Measurements from ENCODE around the gene IRF2.

Gene IRF2

GRCh38 chr4:184450045-184450444 lies 24.3 kb downstream of the IRF2 start:
- no peak for DNase-seq

- no peak for DNase-seq
Observed at GRCh38 chr4:184448821-184449220, 25.5 kb downstream of the IRF2 start.

- no peak for DNase-seq
Observed at GRCh38 chr4:184448141-184448540, 26.2 kb downstream of the IRF2 start.

DNA sequence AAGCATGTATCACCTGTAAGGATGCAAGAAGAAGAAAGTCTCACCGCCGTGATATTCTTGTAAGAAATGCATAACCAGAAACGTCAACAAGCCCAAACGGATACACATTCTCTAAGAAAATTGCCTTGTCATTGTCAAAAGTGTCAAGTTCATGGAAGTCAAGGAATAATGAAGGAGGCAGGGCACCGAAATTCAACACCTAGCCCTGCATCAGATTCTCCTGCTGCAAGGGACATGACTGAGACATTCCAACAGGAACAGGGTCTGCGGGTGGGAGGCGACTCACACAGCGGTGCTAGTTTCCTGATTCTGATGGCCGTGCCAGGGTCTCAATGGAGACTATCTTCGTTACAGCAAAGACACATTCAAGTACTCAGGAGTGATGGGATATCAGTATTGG lies 26.7 kb downstream of the IRF2 start:
- DNase-seq = no peak

DNA sequence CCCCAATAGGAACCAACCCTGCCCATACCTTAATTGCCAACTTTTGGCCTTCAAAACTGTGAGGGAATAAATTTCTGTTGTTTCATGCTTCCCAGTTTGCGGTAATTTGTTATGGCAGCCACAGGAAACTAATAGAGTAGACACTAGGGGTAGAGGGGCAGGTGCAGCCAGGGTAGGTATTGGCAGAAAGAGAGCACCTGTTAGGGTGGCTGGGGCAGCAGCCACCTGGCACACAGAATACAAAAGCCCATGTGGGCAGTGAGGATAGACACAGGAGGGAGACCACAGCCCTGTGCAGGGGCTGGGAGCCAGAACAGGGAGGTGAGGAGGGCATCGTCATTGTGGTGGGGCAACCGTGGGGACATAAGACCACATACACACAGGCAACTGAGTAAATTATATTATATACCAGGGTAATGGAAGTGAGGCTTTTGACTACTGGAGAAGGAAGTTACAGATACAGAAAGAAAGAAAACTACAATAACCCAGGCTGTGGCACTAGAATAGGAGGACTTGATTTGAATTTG lies 28.2 kb downstream of the IRF2 start:
- DNase-seq = no peak

DNA sequence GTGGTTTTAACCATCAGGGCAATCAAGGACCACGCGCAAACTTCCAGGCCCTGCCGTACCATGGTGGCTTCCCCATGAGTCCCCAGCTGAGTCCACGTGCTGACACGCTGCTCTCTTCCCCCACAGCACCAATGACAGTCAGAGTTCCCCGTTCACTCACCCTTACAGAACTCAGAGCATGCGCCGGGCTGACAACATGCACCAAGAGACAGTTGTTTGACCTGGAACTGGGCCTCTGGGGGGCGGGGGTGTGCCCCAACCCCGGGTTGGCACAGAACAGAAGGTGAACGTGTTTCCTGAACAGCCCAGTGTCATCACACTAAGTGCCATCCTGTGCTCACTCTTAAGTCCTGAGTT lies 29.4 kb downstream of the IRF2 start:
- peak; percentile 17 for DNase-seq

DNA sequence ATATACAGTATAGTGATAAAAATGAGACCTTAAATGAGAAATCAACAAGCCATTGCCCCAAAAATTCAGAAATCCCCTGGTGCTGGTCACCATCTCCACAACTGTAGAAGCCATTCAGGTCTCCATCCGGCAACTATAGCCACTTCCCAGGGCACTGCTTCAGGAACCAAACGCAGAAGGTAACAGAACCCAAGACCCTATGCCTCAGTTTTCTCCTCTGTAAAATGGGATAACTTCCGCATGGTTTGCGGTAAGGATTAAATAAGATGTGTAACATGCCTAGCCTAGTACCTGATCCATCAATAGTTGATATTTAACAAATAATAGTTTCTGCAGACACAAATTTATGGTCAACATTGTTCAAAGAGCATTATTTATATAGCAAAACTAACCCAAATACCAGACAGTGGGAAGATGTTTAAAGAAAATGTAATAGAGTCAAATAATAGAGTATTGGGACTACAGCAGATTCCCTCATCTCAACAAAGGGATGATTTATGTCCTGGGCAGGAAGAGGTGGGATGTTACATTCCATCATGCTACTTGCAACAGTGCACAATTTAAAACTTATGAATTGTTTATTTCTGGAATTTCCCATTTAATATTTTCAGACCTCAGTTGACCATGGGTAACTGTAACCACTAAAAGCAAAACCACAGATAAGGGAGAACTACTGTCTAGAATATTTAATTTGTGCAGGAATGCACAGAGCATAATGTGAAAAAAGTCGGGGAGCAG lies 30.0 kb downstream of the IRF2 start:
- no peak for DNase-seq

- DNase-seq = no peak
Observed at GRCh38 chr4:184443318-184443717, 31.0 kb downstream of the IRF2 start.

- no peak for DNase-seq
Observed at GRCh38 chr4:184442314-184442635, 32.1 kb downstream of the IRF2 start.

- no peak for DNase-seq
Observed at GRCh38 chr4:184441461-184442313, 32.7 kb downstream of the IRF2 start.

DNA sequence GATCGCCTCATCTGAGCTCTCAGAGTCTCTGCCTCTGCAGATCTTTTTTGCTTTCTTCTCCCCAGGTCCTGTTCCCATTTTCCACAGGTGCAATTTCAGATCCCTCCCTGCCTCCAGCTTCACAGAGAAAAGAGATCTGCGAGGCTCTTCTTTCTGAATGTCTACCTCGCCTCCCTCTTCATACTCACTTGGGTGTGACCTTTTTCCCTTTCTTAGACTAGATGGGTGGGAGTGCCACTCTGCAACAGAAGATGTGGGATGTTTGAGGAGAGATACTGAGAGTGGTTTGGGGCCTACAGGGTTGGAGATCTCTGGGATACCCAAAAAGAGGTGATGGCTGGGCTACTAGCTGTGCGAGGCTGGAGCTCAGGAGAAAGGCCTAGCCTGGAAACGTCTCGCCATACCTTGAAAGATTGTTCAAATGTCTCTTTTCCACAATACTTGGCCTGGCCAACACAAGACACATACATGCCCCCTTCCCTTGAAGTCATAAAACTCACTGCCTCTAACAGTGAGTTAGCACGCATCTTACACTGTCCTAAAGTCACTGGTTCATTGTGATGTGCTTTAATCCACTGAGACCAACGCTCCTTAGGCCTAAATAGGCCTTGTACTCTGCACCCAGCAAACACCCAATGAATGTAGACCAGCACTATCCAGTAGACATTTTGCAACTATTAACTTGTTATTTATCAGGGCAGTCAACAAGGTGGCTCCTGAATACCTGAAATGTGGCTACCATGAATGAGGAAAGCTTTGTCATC lies 33.6 kb downstream of the IRF2 start:
- no peak for DNase-seq

GRCh38 chr4:184439856-184440594 lies 34.3 kb downstream of the IRF2 start:
- no peak for DNase-seq

GRCh38 chr4:184439386-184439785 lies 35.0 kb downstream of the IRF2 start:
- no peak for DNase-seq

DNA sequence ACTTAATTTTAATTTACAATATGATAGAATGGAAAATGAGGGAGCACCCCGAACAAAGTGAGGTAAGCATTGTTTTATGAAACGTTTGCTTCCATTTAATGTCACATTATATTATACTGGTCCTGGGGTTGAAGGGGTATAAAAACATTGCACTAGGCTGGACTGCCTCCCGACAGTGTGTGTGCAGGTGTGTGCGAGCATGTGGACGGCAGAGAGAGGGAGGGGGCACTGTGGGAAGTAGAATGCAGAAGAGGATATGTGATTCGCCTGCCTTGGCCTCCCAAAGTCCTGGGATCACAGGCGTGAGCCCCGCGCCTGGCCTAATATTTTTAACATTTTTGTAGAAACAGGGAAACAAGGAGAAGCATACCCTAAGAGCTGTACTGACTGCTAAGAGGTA lies 36.0 kb downstream of the IRF2 start:
- no peak for DNase-seq

GRCh38 chr4:184437565-184438265 lies 36.6 kb downstream of the IRF2 start:
- no peak for DNase-seq

GRCh38 chr4:184434501-184435066 lies 39.8 kb downstream of the IRF2 start:
- DNase-seq = no peak

- DNase-seq = no peak
Observed at GRCh38 chr4:184434021-184434420, 40.3 kb downstream of the IRF2 start.

GRCh38 chr4:184433258-184433892 lies 41.0 kb downstream of the IRF2 start:
- DNase-seq = no peak

GRCh38 chr4:184432127-184432922 lies 42.0 kb downstream of the IRF2 start:
- DNase-seq = no peak

- DNase-seq = no peak
Observed at GRCh38 chr4:184430163-184430562, 44.2 kb downstream of the IRF2 start.
